ENCODE data around the gene VSTM2L.

Gene VSTM2L

DNA sequence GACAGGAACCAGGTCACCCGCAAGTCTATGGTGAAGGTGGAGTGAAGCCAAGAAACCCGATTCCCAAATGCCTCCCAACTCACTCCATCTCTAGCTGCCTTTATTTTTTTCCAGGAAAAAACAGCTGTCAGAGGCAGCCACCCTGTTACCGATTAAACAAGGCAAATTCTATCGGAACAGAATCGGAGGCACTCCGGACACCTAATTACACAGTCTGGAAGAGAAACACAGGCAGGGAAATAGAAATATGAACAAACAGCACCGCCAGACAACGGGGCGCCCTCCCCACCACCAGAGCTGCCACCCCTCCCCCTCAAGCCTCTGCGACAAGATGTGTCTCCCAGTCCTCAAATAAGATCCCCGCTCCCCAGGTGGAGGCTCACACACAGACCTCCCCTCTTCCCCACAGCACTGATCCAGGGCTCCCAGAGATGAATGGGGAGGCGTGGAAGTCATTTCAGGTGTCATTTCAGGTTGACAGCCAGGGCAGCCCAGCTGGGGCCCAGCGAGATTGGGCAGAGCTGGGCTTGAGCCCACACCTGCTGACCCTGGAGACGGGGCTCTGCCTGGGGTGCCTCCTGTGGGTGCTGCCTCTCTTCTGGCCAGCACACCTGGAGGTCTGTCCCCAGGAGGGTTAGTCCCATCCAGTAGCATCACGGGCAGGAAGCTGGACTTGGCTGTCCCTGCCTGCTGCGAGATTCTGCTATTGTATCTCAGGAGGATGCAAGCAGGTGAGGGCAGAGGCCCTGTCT lies 19.8 kb upstream of the VSTM2L start (continued):
- TF ChIP-seq, protein P1, sequence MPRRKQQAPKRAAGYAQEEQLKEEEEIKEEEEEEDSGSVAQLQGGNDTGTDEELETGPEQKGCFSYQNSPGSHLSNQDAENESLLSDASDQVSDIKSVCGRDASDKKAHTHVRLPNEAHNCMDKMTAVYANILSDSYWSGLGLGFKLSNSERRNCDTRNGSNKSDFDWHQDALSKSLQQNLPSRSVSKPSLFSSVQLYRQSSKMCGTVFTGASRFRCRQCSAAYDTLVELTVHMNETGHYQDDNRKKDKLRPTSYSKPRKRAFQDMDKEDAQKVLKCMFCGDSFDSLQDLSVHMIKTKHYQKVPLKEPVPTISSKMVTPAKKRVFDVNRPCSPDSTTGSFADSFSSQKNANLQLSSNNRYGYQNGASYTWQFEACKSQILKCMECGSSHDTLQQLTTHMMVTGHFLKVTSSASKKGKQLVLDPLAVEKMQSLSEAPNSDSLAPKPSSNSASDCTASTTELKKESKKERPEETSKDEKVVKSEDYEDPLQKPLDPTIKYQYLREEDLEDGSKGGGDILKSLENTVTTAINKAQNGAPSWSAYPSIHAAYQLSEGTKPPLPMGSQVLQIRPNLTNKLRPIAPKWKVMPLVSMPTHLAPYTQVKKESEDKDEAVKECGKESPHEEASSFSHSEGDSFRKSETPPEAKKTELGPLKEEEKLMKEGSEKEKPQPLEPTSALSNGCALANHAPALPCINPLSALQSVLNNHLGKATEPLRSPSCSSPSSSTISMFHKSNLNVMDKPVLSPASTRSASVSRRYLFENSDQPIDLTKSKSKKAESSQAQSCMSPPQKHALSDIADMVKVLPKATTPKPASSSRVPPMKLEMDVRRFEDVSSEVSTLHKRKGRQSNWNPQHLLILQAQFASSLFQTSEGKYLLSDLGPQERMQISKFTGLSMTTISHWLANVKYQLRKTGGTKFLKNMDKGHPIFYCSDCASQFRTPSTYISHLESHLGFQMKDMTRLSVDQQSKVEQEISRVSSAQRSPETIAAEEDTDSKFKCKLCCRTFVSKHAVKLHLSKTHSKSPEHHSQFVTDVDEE (CRISPR knock-in tag; IDR thresholded peaks at IDR 0.05) = no peak
- no peak for TF ChIP-seq ISL1 (CRISPR knock-in tag; IDR thresholded peaks at IDR 0.05)

DNA sequence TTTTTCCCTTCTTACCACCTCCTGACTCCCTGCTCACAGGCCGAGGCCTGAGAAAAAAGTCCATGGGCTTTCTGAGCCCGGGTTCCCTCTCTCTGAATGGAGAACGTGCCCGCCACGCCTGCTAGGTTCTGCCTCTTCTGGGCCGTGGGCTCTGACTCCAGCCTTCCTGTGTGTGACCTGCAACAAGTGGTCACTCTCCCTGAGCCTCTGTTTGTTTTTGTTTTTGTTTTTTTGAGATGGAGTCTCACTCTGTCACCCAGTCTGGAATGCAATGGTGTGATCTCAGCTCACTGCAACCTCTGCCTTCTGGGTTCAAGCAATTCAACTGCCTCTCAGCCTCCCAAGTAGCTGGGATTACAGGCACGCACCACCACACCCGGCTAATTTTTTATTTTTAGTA lies 17.9 kb upstream of the VSTM2L start:
- ATAC-seq = no peak
- no peak for TF ChIP-seq CSDC2 (CRISPR knock-in tag; IDR thresholded peaks at IDR 0.05)
- TF ChIP-seq ARNTL (CRISPR knock-in tag; IDR thresholded peaks at IDR 0.05; ENCODE audit: borderline replicate concordance, low read depth) = no peak
- TF ChIP-seq ZNF8 (CRISPR knock-in tag; IDR thresholded peaks at IDR 0.05) = no peak
- TF ChIP-seq ZFP30 (CRISPR knock-in tag; IDR thresholded peaks at IDR 0.05) = no peak
- TF ChIP-seq, protein P1 (CRISPR knock-in tag; IDR thresholded peaks at IDR 0.05) = no peak
- TF ChIP-seq RARB (CRISPR knock-in tag; IDR thresholded peaks at IDR 0.05) = no peak
- no peak for TF ChIP-seq ZNF565 (CRISPR knock-in tag; conservative IDR thresholded peaks at IDR 0.05; ENCODE audit: low read depth)
- TF ChIP-seq PPARA (CRISPR knock-in tag; IDR thresholded peaks at IDR 0.05; ENCODE audit: borderline replicate concordance) = no peak
- TF ChIP-seq, protein P2, sequence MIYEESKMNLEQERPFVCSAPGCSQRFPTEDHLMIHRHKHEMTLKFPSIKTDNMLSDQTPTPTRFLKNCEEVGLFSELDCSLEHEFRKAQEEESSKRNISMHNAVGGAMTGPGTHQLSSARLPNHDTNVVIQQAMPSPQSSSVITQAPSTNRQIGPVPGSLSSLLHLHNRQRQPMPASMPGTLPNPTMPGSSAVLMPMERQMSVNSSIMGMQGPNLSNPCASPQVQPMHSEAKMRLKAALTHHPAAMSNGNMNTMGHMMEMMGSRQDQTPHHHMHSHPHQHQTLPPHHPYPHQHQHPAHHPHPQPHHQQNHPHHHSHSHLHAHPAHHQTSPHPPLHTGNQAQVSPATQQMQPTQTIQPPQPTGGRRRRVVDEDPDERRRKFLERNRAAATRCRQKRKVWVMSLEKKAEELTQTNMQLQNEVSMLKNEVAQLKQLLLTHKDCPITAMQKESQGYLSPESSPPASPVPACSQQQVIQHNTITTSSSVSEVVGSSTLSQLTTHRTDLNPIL (CRISPR knock-in tag; IDR thresholded peaks at IDR 0.05; ENCODE audit: low read depth) = no peak
- TF ChIP-seq TOX (CRISPR knock-in tag; IDR thresholded peaks at IDR 0.05; ENCODE audit: borderline replicate concordance) = no peak
- TF ChIP-seq BACH2 (CRISPR knock-in tag; IDR thresholded peaks at IDR 0.05; ENCODE audit: borderline replicate concordance) = no peak
- no peak for TF ChIP-seq ZNF70 (CRISPR knock-in tag; IDR thresholded peaks at IDR 0.05)
- TF ChIP-seq, protein P3, sequence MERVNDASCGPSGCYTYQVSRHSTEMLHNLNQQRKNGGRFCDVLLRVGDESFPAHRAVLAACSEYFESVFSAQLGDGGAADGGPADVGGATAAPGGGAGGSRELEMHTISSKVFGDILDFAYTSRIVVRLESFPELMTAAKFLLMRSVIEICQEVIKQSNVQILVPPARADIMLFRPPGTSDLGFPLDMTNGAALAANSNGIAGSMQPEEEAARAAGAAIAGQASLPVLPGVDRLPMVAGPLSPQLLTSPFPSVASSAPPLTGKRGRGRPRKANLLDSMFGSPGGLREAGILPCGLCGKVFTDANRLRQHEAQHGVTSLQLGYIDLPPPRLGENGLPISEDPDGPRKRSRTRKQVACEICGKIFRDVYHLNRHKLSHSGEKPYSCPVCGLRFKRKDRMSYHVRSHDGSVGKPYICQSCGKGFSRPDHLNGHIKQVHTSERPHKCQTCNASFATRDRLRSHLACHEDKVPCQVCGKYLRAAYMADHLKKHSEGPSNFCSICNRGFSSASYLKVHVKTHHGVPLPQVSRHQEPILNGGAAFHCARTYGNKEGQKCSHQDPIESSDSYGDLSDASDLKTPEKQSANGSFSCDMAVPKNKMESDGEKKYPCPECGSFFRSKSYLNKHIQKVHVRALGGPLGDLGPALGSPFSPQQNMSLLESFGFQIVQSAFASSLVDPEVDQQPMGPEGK (CRISPR knock-in tag; IDR thresholded peaks at IDR 0.05; ENCODE audit: borderline replicate concordance) = no peak
- no peak for TF ChIP-seq ESRRG (CRISPR knock-in tag; IDR thresholded peaks at IDR 0.05)
- no peak for TF ChIP-seq ZFP3 (CRISPR knock-in tag; IDR thresholded peaks at IDR 0.05)

DNA sequence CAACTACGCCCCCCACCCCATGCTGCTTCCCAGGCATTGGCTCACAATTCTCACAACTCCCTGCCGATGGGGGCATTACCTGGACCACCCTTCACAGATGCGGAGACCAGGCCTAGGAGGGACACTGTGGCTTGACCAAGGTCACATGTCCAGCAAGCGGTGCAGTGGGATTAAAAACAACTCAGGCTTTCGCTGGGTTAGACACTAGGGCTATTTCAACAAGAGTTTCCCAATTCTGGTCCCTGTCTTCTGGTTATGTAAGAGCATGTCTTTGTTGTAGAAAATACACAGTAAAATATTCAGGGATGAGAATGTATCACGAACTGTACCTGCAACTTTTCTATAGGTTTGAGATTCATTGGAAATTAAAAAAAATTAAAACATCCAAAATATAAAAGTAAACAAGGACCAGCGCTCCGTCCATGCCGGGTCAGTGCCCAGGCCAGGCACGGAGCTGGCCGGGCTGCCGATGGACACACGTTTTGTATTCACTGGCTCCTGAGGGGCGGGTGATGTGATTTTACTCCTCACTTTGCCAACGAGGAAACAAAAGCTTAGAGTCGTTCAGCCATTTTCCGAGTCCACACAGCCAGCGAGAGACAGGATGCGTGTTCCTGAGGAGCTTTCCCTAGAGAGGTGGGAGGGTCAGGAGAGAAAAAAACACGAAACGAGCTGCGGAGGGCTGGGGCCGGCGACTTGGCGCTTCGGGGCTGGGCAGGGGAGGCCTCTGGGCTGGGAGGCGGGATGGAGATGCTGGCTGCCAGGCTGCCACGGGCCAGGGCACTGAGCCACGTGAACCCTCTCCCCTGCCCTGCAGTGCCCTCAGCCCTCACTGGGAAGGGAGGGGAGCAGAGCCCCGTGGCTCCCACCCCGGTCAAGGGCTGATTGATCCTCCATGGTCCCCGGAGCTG lies 17.1 kb upstream of the VSTM2L start:
- ATAC-seq = no peak
- TF ChIP-seq TCF4 (CRISPR knock-in tag; IDR thresholded peaks at IDR 0.05; ENCODE audit: borderline replicate concordance) = no peak
- TF ChIP-seq BACH2 (CRISPR knock-in tag; IDR thresholded peaks at IDR 0.05; ENCODE audit: borderline replicate concordance) = no peak
- TF ChIP-seq ISL1 (CRISPR knock-in tag; IDR thresholded peaks at IDR 0.05) = no peak
- TF ChIP-seq, protein P2 (CRISPR knock-in tag; IDR thresholded peaks at IDR 0.05; ENCODE audit: low read depth) = no peak
- TF ChIP-seq SNAI2 (CRISPR knock-in tag; IDR thresholded peaks at IDR 0.05) = no peak
- no peak for TF ChIP-seq ZFP30 (CRISPR knock-in tag; IDR thresholded peaks at IDR 0.05)
- no peak for TF ChIP-seq RARB (CRISPR knock-in tag; IDR thresholded peaks at IDR 0.05)
- TF ChIP-seq ZNF565 (CRISPR knock-in tag; conservative IDR thresholded peaks at IDR 0.05; ENCODE audit: low read depth) = no peak
- TF ChIP-seq, protein P4, sequence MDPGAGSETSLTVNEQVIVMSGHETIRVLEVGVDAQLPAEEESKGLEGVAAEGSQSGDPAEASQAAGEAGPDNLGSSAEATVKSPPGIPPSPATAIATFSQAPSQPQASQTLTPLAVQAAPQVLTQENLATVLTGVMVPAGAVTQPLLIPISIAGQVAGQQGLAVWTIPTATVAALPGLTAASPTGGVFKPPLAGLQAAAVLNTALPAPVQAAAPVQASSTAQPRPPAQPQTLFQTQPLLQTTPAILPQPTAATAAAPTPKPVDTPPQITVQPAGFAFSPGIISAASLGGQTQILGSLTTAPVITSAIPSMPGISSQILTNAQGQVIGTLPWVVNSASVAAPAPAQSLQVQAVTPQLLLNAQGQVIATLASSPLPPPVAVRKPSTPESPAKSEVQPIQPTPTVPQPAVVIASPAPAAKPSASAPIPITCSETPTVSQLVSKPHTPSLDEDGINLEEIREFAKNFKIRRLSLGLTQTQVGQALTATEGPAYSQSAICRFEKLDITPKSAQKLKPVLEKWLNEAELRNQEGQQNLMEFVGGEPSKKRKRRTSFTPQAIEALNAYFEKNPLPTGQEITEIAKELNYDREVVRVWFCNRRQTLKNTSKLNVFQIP (CRISPR knock-in tag; IDR thresholded peaks at IDR 0.05; ENCODE audit: borderline replicate concordance, low read depth) = no peak
- TF ChIP-seq, protein P3 (CRISPR knock-in tag; IDR thresholded peaks at IDR 0.05; ENCODE audit: borderline replicate concordance) = no peak
- no peak for TF ChIP-seq ZC3H10 (CRISPR knock-in tag; IDR thresholded peaks at IDR 0.05)
- TF ChIP-seq CSDC2 (CRISPR knock-in tag; IDR thresholded peaks at IDR 0.05) = no peak
- TF ChIP-seq TOX (CRISPR knock-in tag; IDR thresholded peaks at IDR 0.05; ENCODE audit: borderline replicate concordance) = no peak
- no peak for TF ChIP-seq GLIS3 (CRISPR knock-in tag; IDR thresholded peaks at IDR 0.05)
